Occipital lobe (tissue), 2 donors: ENCODE results near the gene RBMS3. TPM values are rescaled to one million over a fixed set of nuclear protein-coding genes. Genes with fewer than 3 reads are reported as not detected.
"Not testable (repeated sequence)": the region's sequence is repeated elsewhere in the genome, so short reads cannot be mapped to it uniquely, and the experiment has no call there.

Experiments used
- DNase-seq: peaks from one replicate; lab custom pipeline; 2025; lab: John Stamatoyannopoulos, UW
- total RNA-seq: library from RNA; depleted of rRNA; stranded (reverse); fragments of >200 nt; gene quantifications from one replicate; pipeline ENCODE4 v1.2.3, GENCODE V29; 2014

Gene RBMS3
- total RNA-seq, 1 donor from 2014 or later: 19.8 TPM

DNA sequence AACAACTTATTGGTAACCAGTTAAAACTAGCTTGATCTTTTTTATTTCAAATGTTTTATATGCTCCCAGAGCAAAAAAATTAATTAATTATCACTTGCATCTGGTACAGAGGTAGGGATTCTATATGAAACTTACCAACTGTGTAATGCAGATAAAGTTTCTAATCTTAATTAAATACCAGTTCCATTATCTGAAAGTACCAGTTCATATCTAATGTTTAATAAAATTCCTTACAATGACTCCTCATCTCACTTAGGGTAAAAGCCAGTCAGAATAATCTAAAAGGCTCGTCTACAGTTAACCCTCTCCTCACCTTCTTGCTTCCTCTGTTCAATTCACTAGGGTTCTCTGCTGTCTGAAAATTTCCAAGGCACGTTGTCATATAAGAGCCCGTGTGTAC, 384.8 kb downstream of the RBMS3 start:
- no peak for DNase-seq

DNA sequence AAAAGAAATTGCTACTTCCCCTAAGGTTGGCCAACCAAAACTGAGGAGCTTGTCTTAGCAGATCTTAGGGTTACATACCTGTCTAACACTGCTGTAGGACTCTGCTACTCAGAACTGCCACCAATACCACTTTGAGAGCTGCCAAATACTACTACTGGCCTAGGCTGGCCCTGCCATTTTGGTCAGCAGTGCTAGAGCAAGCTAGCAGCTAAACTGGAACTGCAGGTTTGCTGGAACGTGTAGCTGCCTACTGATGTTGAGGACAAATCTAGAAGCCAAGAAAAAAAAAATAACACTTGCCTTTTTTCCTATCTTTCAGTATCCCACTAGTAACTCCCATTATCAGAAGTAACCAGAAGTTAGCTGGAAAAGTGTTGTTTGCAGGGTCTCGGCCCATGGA, 387.4 kb downstream of the RBMS3 start:
- no peak for DNase-seq

DNA sequence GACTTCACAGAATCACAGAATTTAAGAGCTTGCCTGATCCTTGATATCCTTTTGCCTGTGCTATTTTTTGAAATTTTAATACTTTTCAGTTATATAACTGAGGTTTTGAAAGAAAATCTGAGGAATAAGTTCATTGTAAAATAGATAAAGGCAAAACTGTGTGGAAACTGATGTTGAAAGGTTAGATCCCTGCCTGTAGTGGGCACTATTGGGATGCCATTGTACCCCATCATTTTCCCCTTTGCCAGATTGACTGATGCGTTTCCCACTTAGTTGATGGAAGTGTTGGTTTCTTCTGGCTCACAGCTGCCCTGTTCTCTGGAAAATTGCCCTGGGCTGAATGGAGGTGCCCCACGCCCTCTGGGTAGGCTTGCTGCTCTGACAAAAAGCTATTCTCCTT, 387.9 kb downstream of the RBMS3 start:
- no peak for DNase-seq

DNA sequence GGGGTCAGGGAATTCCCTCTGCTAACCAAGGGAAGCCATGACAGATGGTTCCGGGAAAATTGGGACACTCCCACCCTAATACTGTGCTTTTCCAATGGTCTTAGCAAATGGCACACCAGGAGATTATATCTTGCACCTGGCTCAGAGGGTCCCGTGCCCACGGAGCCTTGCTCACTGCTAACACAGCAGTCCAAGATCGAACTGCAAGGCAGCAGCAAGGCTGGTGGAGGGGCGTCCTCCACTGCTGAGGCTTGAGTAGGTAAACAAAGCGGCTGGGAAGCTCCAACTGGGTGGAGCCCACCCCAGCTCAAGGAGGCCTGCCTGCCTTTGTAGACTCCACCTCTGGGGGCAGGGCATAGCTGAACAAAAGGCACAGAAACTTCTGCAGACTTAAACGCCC, 389.6 kb downstream of the RBMS3 start:
- DNase-seq: not testable (repeated sequence)

DNA sequence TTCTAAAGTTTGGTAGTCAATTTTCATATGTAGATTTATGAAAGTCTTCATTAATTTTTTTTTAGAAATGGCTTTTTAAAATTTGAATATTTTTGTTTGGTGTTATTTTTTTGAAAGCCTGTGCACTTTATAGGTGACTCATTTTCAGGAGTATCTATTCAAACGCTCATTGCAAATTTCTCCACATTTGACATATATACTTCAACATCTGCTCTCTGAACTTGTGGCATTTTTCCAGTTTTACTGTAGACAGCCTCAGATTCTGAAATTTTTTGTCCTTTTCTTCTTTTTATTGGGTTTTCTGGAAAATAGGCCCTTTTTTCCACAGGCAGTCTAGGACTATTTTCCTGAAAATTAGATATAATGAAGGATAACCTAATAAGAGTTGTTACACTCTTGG, 396.6 kb downstream of the RBMS3 start:
- DNase-seq: no peak

DNA sequence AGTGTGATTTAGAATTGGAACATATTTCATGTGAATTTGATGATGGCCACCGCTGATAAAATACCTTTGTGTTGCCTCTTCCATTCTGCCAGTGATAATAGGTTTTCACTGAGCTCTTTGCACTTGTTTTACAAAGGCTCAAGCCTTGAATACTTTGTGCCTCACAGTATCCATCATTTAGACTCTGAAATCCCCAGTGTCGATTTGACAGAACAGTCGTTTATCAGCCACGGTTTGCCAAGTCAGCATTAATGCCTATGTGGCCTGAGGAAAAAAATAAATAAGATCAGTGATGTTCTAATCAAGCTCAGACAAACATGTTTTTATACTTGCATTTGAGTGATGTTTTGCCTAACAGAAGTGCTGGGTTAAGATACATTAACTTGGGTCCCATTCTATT, 399.1 kb downstream of the RBMS3 start:
- DNase-seq: no peak

DNA sequence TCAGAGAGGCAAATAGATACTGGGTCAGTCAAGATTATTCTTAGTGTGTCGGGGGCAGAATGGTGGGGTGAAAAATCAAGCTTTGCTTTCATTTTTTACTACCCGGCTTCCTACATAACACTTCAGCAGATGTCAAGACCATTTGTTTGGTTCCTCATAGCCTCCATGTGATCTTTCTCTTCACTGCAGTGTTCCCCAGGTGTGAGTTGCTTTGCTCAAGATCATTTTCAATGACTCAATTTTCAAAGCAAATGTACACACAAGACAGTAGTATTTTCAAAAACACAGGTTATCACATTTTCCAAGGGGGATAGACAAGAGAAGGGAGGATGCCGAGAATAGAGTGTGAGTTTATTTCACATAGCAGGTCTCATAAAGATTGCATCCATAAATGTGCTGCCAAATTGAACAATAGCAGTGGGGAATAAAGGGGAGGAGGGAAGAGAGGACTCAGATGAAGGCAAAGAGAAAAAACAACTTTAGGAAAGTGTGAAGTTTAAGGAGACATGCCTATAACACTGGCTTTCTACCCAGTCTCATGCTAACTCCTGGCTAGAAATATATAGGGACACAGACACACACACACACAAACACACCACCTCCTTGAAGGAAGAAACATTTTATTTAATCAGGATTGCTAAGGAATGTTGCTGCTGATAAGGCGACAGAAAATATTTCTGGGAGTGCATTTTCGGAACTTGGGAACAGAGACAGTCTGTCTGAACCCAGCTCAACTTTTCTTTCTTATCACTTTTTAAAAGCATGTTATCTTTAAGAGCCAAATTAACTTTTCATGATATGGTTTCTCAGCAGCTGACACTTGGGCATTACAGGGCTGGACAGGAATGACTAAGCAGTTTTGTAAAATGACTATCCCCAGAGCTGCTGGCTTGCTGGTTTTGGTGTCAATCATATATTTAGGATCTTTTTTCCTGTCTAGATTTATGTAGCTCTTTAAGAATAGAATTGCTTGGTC, 402.4 kb downstream of the RBMS3 start:
- no peak for DNase-seq

DNA sequence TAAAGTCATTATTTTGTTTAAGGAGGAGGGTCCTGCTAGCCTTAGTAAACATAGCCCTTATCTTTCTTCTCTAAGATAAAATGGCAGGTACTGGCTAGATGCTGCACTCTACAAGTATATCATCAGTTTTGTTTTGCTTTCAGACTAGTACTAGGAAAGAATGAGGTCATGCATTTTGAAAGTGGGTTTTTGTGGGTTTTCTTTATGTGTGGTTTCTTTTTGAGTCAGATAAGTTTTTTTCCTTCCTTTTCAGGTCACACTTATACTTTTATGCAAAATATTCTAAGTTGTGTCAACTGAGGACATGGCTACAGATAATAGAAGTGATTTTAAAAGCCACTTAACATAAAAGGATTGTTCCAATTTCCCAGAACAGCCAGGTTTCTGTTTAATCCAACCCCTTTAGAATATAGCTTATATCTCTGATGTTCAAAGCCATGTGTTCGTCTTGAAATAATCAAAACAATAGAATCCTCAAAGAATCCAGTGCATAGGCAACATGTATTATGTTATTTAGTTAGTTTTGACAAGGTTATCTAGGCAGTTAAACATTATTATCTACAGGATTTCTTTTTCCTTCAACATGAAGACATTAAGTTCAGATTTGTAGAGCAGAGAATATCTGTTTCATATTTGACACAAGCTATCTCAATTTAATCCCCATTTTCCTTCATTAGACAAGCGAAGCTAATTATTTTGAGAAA, 406.2 kb downstream of the RBMS3 start:
- no peak for DNase-seq

DNA sequence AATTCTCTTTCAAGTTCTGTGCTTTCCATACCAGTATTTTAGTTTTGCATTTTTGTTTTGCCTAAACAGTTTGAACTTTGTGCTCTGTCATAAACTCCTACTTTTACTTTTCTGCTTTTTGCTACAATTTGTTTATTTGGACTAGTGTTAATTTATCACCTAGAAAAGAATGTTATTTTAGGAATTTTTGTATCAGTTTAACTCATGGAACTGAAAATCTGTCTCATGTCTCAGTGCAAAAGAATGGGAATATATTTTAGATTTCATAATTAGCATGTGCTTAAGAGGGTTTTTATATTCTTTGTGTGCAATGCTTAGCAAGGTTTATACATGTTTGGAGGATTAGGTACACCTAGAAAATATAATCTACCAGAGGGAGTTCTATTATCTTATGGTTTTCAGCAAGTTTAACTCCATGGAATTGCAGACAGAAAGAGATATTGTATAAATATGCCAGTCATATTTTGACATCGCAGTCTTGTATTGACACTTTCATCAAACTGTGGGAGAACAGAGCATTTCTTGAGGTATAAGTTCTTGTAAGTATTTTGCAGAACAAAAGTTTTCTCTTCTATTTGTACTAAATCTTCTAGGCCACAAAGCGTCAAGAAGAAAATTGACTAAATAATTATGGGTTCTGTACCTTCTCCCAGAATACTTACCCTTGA, 409.9 kb downstream of the RBMS3 start:
- DNase-seq: no peak

DNA sequence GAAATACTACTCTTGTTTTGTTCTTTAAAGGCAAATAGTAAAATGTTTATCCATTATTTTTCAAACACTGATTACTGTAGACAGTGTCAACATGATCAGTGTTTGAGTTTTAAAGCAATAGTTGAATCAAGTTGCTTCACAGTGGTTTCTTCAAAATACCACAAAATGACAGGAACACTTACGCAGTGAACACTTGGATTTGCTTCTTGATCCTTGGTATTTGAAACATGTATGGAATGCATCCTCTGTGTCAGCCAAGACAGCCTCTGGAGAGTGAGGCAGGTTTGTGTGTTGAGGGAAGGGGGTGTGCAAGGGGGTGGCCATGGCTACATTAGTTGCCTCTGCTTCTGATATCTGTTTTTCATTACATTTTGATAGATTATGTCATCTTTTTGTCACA, 413.0 kb downstream of the RBMS3 start:
- no peak for DNase-seq

DNA sequence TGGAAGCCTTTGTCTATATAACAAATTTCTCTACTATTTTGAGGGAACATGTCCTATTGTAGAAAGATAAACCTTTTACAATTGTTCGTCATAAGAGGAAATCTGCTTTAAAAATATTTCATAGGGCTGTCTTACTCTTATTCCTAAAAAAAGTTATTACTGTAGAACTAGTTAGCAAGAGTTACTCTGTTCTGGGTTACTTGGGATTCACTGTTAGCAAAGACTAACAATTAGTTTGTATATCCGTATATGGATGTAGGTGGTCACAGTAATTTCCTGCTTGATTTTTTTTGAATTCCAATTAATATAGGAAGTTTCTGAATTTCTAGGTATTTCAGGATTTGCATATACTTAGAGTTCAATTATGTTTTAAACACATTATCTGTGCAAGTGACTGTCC, 413.5 kb downstream of the RBMS3 start:
- DNase-seq: no peak

DNA sequence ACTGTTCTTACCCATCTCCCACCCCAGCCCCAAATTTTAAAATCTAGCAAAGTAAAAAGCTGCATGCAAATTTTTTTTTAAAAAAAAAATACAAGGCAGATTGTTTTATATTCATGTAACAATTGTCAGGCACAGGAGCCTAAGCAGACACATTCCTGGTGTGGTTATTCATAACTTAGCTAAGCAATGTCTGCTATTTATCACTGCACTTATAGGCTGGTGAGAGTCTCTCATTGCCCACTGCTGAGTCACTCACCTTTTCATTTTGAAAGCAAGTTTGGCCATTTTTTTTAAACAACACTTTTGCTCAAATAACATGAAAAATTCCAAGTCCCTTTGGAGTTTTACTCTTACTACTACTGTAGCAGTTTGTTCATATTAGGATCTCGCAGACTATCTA, 413.9 kb downstream of the RBMS3 start:
- no peak for DNase-seq

DNA sequence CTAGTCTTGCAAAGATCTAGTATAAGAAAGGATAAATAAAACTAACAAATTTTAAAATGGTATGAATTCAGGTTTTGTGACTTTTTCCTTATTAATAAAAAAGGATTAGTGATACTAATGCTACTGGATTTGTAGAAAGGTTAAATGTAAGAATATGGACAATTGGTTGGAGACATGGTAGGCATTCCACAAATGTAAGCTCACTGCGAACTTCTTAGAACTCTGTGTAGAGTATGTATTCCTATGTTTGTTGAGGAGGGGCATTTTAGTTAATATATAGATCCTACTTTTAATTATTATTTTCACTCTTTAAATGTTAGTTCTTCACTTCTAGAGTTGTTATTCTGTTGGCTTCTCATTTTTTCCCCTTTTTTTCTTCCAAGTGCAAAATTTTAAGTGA, 414.3 kb downstream of the RBMS3 start:
- DNase-seq: no peak

DNA sequence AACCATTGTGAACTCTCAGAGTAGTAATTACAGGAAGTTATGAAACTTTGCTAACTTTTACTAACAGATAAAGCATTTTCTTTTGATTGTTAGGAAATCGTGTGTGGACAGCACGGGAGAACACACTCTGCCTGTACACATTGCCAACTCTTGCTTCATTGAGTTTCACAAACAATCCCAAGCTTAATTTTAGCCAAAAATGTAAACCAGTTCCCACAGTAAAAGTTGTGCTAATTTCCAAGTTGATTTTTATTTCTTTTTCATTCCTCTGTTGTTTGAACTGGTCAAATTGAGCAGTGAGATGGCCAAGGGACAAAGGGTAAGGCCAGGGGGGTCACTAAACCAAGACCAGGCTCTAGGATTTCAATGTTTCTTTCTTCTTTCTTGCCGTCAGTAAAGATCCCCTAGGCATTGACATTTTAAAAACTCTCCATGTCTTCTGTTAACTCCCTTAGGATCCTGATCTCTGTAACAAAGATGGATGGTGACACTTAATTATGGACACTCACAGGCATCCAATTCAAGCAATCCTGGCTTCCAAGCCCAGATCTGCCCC, 414.9 kb downstream of the RBMS3 start:
- no peak for DNase-seq

DNA sequence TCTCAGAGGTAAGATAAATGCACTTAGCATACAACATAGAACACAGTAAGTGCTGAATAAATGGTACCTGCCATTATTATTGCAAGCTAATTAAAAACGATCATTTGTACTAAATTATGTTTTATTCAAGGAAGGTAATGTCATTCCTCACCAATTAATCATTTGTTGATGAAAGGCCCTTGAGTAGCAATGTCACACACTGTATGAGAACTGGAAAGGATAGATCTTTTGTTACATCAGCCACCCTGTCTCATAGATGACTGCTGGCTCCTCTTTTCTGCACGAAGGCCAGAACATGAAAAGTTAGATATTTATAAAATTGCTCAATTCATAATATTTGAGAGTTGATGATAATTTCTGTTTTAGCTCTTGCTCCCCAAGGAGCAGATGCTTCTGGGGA, 415.4 kb downstream of the RBMS3 start:
- no peak for DNase-seq

DNA sequence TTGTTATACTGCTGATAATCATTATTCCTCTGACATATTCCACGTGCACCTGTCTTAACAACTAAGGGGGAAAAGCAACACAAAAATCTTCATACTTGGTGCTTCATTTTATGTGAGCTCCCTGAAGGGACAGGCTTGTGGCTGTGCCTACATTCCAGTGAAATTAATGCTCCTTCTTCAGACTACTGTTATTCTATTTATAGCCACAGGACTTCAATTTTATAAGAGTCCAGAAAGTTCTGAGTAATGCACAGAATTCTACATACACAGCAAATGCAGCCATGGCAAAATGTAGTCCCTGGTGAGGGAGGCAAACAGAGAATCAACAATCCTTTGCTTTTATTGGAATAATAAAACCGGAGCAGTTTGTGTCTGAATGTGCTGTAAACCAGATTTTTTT, 417.1 kb downstream of the RBMS3 start:
- no peak for DNase-seq

DNA sequence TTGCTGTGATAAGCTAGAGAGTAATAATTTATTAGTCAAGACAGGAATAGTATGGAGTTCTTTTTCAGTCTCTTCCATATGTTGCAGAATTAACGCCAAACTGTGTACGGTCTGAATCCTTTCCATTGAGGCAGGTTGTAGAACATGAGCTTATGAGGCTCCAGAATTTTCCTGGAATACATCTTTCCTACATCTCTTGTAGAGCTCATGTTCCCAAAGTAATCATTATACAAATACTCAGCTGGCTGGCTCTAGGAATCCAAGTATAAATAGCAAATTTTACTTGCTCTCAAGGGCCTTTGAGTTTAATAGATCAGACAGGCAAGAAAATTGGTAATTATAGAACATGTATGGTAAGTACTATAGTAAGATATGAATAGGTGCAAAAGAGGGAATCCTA, 419.4 kb downstream of the RBMS3 start:
- no peak for DNase-seq

DNA sequence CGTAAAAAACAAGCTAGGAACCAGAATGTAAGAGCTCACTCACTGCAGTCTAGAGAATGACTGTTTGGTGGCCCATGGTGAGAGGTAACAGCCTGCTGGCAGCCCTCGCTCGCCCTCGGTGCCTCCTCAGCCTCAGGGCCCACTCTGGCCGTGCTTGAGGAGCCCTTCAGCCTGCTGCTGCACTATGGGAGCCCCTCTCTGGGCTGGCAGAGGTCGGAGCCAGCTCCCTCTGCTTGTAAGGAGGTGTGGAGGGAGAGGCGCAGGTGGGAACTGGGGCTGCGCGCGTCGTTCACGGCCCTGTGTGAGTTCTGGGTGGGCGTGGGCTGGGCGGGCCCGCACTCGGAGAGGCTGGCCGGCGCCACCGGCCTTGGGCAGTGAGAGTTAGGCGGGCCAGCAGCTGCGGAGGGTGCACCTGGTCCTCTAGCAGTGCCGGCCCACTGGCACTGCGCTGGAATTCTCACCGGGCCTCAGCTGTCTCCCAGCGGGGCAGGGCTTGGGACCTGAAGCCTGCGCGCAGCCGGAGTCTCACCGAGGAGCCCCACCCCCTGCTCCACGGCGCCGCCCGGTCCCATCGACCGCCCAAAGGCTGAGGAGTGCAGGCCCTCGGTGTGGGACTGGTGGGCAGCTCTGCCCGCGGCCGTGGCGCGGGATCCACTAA, 420.6 kb downstream of the RBMS3 start:
- no peak for DNase-seq

DNA sequence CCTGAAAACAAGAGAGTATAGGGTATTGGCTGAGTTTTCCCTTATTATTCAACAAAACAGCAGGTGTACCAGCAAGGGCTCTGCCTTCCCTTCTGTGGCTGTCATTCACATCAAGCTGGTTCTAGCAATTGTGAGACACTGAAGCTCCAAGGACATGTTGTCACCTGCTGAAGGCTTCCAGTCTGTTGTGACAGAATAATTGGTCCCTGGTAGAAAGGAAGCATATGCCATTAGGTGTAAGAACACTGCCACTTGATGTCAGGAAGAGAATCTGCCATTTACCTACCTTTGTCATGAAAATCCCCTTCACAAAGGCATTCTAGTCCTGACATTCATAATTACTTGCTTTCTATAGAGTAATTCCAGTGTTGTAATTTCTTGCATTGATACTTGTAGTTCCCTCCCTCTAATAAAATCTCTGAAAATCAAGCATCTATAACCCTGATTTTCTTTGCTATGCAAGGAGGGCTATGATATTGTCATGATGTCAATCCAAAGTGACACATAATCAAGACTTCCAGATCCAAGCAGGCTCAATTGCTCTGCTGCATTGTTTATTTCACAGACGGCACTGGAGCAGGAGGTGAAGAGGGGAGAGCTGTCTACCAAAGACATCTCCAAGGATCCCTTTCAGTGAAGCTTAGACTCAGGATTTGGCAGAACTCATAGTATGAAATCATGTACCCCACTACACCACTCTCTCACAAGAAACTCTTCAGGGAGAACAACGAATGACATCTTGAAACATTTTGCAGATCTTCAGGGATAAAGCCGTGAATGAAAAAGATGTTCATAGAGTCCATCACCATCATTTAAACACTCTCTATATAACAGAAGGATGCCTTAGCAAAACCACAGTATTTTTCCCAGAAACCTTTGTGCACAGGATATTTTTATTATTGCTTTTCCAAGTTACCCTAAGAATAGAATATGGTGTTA, 425.3 kb downstream of the RBMS3 start:
- no peak for DNase-seq

DNA sequence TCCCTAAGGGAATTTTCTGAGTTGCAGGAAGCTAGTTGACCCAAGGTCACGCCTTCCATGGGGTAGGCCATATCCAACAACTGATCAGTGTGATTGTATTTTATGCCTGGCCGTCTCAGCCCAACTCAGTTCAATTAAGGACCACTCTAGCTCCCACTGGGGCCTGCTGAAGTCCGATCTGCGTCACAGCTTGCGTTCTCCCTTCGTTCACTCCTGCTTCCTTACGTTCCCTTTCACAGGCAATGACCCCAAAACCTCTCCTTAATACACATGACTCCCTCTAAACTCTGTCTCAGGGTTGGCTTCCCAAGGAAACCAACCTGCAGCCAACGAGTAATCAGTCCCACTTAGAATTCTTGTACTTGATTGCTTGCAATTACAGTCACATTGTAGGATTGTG, 428.0 kb downstream of the RBMS3 start:
- no peak for DNase-seq
